ENCODE results near the gene SYNJ1. TPM values are rescaled to one million over a fixed set of nuclear protein-coding genes. Genes with fewer than 3 reads are reported as not detected.
A peak's percentile ranks its signal among the peaks of the same experiment; 100 is the strongest.

Gene SYNJ1
- total and polyA plus RNA-seq, 9 of the 15 experiments (the other 6 are each of a cell fraction or from before 2014, with no cell fraction given) = 2.4 to 10.6 (median 5.6) TPM

DNA sequence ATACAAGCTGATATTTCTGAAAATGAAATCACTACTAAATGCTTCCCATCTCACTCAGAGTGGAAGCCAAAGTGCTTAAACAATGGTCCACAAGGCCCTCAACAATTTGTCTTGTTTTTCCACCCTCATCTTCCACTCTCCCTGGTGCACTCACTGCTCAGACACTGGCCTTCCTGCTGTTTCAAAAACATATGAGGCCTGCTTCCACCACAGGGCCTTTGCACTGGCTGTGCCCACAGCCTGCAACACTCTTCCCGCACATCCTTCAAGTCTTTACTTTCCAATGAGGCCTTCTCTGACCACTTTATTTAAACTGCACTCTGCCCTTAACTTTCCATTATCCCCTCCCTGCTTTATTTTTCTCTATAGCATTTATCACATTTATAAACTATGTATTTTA, 53.8 kb downstream of the SYNJ1 start:
- intact Hi-C loops (cut with micrococcal nuclease) (no loop called here), in situ Hi-C loops (cut with MboI) (loop anchor here (25.0 kb wide), 1 partner anchor 513 kb away; no protein-coding TSS in a partner anchor)
- H3K4me3 ChIP-seq = no peak overlapping the region
- peaks cover 21% of the 10 kb centered on the region; the same call in 2 of the 3 replicates for H3K36me3 ChIP-seq (ENCODE audit: control insufficient read depth, insufficient read depth, low read length)
- no TSS peak for BruUV-seq (replicated peaks)
- CTCF ChIA-PET (ENCODE audit: low intra/inter-chr PET ratio) = no interaction called here
- FAIRE-seq (no peak), DNase-seq (ENCODE audit: extremely low read depth in 1 of 4, low spot score in 3 of 4) (no peak), ATAC-seq (no peak)
- POLR2A ChIA-PET = no interaction called here
- H3K27ac ChIP-seq (ENCODE audit: extremely low read depth, low read depth, low read length) = no peak overlapping the region
- H3K27me3 ChIP-seq (ENCODE audit: control insufficient read depth in 2 of 2, insufficient read depth in 2 of 2, low read length in 2 of 2) = no peaks in the 10 kb centered on the region
- H3K9me3 ChIP-seq (replicated peaks; ENCODE audit: control insufficient read depth, insufficient read depth, low read depth, low read length) = no peaks in the 10 kb centered on the region
- H3K9me1 ChIP-seq (ENCODE audit: control insufficient read depth, insufficient read depth, low read length) = no peaks in the 10 kb centered on the region
- H4K20me1 ChIP-seq (replicated peaks; ENCODE audit: control insufficient read depth, insufficient read depth, low read length) = no peaks in the 10 kb centered on the region
- 83% methylated on average over 1 of the region's 1 CpG for WGBS (ENCODE audit: insufficient coverage, low coverage, missing lambda C conversion rate)
- no peaks in the 10 kb centered on the region for H3K4me1 ChIP-seq (replicated peaks in 1 of 2; ENCODE audit: control insufficient read depth in 2 of 2, insufficient read depth in 2 of 2, low read length in 2 of 2)
- H3K4me2 ChIP-seq (ENCODE audit: insufficient read depth, low read length) = no peak overlapping the region
- TF ChIP-seq HNRNPLL (IDR thresholded peaks at IDR 0.05; ENCODE audit: low read depth, low read length, poor library complexity, severe bottlenecking) (no peak), KLF6 (CRISPR knock-in tag; IDR thresholded peaks at IDR 0.05; ENCODE audit: borderline replicate concordance) (no peak), NCOA4 (IDR thresholded peaks at IDR 0.05; ENCODE audit: partially characterized antibody) (no peak), MAX (CRISPR knock-in tag; IDR thresholded peaks at IDR 0.05) (no peak), TEAD4 (IDR thresholded peaks at IDR 0.05; ENCODE audit: low read length) (no peak), TEAD4 (CRISPR knock-in tag; IDR thresholded peaks at IDR 0.05; ENCODE audit: borderline replicate concordance) (no peak), ARID1B (IDR thresholded peaks at IDR 0.05) (no peak), RBM15 (IDR thresholded peaks at IDR 0.05; ENCODE audit: insufficient read depth, low read length) (no peak), GABPB1 (CRISPR knock-in tag; IDR thresholded peaks at IDR 0.05) (no peak), RBM25 (IDR thresholded peaks at IDR 0.05; ENCODE audit: low read depth, low read length, severe bottlenecking) (peak; percentile 86), ZNF511 (CRISPR knock-in tag; IDR thresholded peaks at IDR 0.05) (no peak), BCOR (IDR thresholded peaks at IDR 0.05) (peak; percentile 47; the same call in 1 of the 2 replicates), RBFOX2 (IDR thresholded peaks at IDR 0.05; ENCODE audit: low read depth, low read length) (no peak)
- TF ChIP-seq, protein P1, sequence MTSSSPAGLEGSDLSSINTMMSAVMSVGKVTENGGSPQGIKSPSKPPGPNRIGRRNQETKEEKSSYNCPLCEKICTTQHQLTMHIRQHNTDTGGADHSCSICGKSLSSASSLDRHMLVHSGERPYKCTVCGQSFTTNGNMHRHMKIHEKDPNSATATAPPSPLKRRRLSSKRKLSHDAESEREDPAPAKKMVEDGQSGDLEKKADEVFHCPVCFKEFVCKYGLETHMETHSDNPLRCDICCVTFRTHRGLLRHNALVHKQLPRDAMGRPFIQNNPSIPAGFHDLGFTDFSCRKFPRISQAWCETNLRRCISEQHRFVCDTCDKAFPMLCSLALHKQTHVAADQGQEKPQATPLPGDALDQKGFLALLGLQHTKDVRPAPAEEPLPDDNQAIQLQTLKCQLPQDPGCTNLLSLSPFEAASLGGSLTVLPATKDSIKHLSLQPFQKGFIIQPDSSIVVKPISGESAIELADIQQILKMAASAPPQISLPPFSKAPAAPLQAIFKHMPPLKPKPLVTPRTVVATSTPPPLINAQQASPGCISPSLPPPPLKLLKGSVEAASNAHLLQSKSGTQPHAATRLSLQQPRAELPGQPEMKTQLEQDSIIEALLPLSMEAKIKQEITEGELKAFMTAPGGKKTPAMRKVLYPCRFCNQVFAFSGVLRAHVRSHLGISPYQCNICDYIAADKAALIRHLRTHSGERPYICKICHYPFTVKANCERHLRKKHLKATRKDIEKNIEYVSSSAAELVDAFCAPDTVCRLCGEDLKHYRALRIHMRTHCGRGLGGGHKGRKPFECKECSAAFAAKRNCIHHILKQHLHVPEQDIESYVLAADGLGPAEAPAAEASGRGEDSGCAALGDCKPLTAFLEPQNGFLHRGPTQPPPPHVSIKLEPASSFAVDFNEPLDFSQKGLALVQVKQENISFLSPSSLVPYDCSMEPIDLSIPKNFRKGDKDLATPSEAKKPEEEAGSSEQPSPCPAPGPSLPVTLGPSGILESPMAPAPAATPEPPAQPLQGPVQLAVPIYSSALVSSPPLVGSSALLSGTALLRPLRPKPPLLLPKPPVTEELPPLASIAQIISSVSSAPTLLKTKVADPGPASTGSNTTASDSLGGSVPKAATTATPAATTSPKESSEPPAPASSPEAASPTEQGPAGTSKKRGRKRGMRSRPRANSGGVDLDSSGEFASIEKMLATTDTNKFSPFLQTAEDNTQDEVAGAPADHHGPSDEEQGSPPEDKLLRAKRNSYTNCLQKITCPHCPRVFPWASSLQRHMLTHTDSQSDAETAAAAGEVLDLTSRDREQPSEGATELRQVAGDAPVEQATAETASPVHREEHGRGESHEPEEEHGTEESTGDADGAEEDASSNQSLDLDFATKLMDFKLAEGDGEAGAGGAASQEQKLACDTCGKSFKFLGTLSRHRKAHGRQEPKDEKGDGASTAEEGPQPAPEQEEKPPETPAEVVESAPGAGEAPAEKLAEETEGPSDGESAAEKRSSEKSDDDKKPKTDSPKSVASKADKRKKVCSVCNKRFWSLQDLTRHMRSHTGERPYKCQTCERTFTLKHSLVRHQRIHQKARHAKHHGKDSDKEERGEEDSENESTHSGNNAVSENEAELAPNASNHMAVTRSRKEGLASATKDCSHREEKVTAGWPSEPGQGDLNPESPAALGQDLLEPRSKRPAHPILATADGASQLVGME (CRISPR knock-in tag; IDR thresholded peaks at IDR 0.05) = no peak
- H3K79me2 ChIP-seq (ENCODE audit: control insufficient read depth, insufficient read depth, low read length) = no peaks in the 10 kb centered on the region
- no peak overlapping the region for H3K9ac ChIP-seq (ENCODE audit: insufficient read depth in 1 of 2, low read depth in 2 of 2, low read length in 2 of 2)
- H2AFZ ChIP-seq (ENCODE audit: low read depth, low read length) = no peak overlapping the region

All from K562 (cell line).